Keratinocyte (primary cell): ENCODE measurements around the gene ABCC11.

ENCODE experiments used
- CTCF ChIP-seq, 3 experiments: IDR thresholded peaks in 1 of 3; conservative IDR thresholded peaks in 1 of 3; optimal IDR thresholded peaks in 1 of 3; 2 replicates in 2 of 3; 3 replicates in 1 of 3; pipeline versions ENCODE3 to v1.5.1; 2011; ENCODE audit warnings: low read length in 3 of 3, mild to moderate bottlenecking in 3 of 3, moderate library complexity in 2 of 3, control low read depth in 1 of 3, inconsistent platforms in 1 of 3; ENCODE audit not compliant: insufficient read depth in 2 of 3; ENCODE audit errors: extremely low read depth in 1 of 3
- EZH2 ChIP-seq: IDR thresholded peaks from one replicate; pipeline ENCODE4 v1.6.1; 2012; ENCODE audit warnings: inconsistent platforms, mild to moderate bottlenecking, low read length, moderate library complexity

GRCh38 chr16:48206594-48207242 lies 40.6 kb downstream of the ABCC11 start:
- no peak for TF ChIP-seq CTCF (optimal IDR thresholded peaks at IDR 0.05 in 1 of 3, IDR thresholded peaks at IDR 0.05 in 1 of 3, conservative IDR thresholded peaks at IDR 0.05 in 1 of 3; ENCODE audit: extremely low read depth in 1 of 3, insufficient read depth in 2 of 3, low read length in 3 of 3)
- TF ChIP-seq EZH2, result no peak
